Gastrocnemius medialis (tissue), 4 donors: ENCODE data around the gene DNAJC30.

Experiments
- CTCF ChIP-seq, 5 experiments: fragments of 450-650 bp in 3 of 5; fragments of 200-600 bp in 2 of 5; sonication (generic) in 2 of 5; IDR thresholded peaks in 4 of 5; conservative IDR thresholded peaks in 1 of 5; 1 replicate in 4 of 5; 2 replicates in 1 of 5; pipeline ENCODE4 v1.5.1; 2016 to 2019; ENCODE audit warnings: antibody characterized with exemption in 5 of 5, mild to moderate bottlenecking in 3 of 5, moderate library complexity in 3 of 5
- POLR2A ChIP-seq, 2 donors: fragments of 450-650 bp; IDR thresholded peaks; one replicate each; pipeline ENCODE4 v1.6.1; 2017; ENCODE audit warnings: antibody characterized with exemption in 2 of 2, mild to moderate bottlenecking in 2 of 2, moderate library complexity in 2 of 2

- TF ChIP-seq CTCF (IDR thresholded peaks at IDR 0.05 in 4 of 5, conservative IDR thresholded peaks at IDR 0.05 in 1 of 5) = no peak
- no peak for TF ChIP-seq POLR2A (IDR thresholded peaks at IDR 0.05)
Observed at GRCh38 chr7:73663033-73663432, 20.2 kb downstream of the DNAJC30 start.
